ENCODE results near the gene SOX6.
"Not testable (repeated sequence)": the region's sequence is repeated elsewhere in the genome, so short reads cannot be mapped to it uniquely, and the experiment has no call there.

Gene SOX6

DNA sequence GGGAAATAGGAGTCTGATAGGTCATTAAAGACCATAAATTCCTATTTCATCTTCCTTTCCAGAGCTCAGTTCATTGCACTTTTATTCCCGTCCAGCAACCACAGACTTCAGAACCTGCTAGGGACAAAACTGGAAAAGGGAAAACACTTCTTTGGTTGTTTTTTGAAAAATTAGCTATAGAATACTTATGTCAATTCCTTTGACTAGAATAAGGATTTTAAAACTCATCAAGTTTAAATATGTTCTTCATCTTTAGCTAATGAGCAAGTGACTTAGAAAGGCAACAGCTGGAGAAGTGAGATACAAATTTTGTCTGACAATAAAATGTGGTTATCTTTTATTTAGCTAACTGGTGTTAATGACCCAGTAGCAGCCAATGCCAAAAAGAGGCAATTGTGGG is 206.9 kb downstream of the SOX6 start:
- DNase-seq (ENCODE audit: low spot score), result no peak

DNA sequence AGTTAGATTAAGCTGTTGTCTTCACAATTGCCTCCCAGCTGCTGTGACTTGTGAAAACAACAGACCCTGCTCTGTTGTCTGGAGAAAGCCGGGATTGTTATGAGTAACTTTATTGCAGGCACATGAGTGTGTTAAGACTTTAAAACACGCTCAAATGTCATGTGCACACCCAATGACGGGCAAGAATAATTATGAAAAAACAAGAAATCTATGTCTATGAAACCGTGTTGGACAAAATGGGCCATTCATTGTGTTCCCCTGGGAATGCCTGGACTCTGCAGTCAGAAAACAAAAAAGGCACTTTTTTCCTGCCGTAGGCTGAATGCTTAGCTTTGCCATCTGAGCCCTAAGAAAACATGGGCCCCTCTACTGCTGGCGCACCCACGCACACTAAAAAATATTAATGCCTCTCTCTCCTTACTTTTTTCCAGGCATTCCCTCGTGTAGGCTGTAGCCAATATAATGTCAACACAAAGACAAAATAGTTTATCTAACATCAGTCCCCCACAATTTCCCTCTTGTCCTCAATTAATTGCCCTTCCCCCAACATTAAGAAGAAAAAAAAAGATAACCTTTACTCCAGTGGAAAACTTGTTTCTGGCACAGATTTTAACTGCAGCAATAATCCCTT is 207.9 kb downstream of the SOX6 start:
- no peak for DNase-seq (ENCODE audit: low spot score)

DNA sequence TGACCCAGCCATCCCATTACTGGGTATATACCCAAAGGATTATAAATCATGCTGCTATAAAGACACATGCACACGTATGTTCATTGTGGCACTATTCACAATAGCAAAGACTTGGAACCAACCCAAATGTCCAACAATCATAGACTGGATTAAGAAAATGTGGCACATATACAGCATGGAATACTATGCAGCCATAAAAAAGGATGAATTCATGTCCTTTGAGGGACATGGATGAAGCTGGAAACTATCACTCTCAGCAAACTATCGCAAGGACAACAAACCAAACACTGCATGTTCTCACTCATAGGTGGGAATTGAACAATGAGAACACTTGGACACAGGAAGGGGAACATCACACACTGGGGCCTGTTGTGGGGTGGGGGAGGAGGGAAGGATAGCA is 209.4 kb downstream of the SOX6 start:
- DNase-seq (ENCODE audit: low spot score), result not testable (repeated sequence)

DNA sequence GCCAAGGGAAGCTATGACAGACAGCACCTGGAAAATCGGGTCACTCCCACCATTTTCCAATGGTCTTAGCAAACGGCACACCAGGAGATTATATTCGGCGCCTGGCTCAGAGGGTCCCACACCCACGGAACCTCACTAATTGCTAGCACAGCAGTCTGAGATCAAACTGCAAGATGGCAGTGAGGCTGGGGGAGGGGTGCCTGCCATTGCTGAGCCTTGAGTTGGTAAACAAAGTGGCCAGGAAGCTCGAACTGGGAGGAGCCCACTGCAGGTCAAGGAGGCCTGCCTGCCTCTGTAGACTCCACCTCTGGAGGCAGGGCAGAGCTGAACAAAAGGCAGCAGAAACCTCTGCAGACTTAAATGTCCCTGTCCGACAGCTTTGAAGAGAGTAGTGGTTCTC is 214.7 kb downstream of the SOX6 start:
- not testable (repeated sequence) for DNase-seq (ENCODE audit: low spot score)

DNA sequence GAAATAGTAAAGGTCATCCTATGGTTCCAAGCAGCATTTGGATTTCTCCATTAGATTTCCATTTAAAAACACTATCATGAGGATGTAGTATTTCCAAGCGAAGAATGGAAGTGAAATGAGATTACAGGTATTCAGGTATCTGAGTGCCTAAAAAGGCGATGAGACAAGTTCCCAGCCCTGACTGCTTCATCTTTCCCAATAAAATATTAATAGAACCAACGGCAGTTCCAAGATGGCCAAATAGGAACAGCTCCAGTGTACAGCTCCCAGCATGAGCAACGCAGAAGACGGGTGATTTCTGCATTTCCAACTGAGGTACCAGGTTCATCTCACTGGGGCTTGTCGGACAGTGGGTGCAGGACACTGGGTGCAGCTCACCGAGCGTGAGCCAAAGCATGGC is 215.2 kb downstream of the SOX6 start:
- DNase-seq (ENCODE audit: low spot score), result not testable (repeated sequence)

DNA sequence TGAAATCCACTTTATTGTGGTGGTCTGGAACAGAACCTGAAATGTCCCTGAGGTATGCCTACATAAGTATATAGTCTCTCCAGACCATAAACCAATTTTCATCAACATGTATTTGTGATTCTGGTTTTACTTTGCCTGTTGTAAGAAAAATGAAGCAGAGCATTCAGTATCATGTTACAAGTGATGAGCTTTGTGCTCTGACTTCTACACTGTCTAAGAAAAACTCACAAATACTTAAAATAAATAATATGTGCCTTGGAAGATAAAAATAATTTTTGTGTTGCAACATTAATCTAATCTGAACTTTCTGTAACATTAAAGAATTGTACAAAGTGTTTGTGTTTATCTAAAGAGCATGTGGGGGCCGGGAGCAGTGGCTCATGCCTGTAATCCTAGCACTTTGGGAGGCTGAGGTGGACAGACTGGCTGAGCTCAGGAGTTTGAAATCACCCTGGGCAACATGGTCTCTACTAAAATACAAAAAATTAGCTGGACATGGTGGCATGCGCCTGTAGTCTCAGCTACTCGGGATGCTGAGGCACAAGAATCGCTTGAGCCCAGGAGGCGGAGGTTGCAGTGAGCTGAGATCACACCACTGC is 219.5 kb downstream of the SOX6 start:
- DNase-seq (ENCODE audit: low spot score), result no peak

DNA sequence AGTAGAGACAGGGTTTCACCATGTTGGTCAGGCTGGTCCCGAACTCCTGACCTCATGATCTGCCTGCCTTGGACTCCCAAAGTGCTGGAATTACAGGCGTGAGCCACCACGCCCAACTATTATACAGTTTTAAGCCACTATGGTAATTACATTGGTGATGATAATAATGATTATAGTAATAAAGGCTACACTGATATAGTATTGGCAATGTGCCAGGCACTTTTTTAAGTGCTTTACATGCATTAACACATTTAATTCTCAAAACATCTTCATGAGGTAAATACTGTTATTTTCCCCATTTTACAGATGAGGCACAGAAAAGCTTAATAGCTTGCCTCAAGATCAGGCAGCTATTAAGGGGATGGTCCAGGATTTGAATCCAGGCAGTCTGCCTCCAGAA is 222.5 kb downstream of the SOX6 start:
- no peak for DNase-seq (ENCODE audit: low spot score)

DNA sequence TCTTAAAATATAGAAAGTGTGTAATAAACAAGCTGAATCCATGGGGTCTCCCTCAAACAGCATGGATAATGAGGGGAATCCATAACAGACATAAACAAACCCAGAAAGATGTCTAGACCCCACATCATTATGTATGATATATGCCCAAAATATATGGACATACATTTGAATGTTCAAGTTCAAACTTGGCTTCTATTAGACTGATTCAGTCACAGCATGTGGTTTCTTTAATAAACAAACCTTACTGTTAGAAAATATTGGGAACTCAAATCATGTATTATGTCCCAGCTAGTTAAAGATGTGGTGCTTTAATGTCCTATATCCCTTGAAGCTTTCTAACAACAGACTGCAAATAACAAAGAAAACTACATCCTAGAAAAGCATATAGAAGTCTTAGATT is 228.6 kb downstream of the SOX6 start:
- DNase-seq (ENCODE audit: low spot score), result no peak

DNA sequence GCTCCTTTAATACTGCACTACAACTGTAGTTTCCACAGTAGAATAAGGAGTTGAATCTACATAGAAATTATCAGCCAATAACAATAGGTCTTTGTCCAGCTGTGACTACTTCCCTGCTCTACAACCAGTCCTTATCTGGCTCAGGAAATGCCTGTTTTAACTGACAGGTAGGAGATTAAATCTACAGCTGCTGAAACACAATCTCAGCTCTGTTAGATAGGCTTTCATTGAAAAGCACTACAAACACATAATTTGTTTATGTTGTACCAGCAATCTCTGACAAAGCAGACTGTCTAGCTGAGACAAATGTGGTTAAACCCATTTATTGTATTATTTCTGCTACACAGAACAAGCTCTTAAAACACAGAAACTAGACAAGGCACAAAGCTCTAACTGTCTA is 230.0 kb downstream of the SOX6 start:
- DNase-seq (ENCODE audit: low spot score), result no peak

DNA sequence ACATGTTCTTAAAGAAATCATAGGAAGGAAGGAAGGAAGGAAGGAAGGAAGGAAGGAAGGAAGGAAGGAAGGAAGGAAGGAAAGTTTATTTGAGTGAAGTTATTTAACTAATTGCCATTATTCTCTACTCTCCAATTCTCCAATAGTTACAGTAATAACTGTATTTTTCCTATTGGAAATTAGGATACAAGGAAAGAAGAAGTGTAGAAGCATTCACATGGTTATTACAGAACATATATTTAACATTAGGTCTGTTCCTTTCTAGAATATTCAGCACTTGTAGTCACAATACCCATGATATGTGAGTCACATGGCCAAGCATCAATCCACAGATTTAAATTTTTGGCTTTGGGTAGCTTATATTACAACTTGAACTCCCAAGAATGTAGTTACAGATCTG is 230.6 kb downstream of the SOX6 start:
- DNase-seq (ENCODE audit: low spot score), result no peak

DNA sequence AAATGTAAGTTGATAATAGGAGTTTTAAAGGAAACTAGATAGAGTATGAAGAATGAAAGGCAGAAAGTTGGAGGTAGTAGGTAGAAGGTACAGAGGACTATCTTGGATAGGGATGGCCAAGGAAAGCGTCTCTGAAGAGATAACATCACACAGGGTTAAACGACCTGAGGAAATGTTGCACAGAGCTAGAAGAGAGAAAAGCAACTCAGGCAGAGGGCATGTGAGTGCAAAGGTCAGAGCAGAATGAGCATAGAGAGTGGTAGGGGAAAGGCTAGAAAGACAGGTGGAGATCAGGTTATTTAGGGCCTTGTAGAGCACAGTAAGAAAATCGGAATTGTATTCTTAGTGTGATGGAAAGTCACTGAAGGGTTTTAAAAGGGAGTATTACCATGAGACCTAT is 232.0 kb downstream of the SOX6 start:
- DNase-seq (ENCODE audit: low spot score), result no peak

DNA sequence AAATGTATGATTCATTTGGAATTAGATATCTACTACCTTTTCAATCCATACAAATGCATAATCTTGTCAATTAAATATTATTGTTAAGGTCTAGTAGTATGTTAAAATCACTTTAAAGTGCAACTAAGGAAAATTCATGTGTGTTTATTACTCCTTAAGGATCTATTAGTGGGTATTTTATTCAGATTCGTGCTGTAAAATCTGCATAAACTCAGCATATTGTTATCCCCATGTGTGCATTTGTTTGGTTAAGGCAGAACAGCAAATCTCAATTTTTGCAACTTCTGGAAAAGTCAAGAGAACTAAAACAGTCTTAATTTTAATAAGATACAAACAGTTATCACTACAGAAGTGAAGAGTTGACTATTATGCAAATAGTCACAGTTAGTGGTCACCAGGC is 234.5 kb downstream of the SOX6 start:
- DNase-seq (ENCODE audit: low spot score), result no peak

DNA sequence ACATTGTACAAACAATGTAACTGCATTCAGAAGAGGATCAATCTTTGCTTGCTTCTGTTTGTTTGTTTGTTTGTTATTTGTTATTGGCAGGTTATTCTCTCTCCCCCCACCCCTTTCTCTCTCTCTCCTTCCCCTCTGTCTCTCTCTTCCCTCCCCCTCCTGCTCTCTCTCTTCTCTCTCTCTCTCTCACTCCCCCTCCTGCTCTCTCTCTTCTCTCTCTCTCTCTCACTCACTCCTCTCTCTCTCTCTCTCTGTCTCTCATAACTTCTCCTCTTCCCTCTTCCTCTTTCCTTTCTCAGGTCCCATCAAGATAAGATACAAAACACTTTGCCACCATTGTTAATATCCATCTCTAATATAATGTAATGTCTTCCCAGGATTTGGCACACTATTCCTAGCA is 236.3 kb downstream of the SOX6 start:
- DNase-seq (ENCODE audit: low spot score), result no peak

DNA sequence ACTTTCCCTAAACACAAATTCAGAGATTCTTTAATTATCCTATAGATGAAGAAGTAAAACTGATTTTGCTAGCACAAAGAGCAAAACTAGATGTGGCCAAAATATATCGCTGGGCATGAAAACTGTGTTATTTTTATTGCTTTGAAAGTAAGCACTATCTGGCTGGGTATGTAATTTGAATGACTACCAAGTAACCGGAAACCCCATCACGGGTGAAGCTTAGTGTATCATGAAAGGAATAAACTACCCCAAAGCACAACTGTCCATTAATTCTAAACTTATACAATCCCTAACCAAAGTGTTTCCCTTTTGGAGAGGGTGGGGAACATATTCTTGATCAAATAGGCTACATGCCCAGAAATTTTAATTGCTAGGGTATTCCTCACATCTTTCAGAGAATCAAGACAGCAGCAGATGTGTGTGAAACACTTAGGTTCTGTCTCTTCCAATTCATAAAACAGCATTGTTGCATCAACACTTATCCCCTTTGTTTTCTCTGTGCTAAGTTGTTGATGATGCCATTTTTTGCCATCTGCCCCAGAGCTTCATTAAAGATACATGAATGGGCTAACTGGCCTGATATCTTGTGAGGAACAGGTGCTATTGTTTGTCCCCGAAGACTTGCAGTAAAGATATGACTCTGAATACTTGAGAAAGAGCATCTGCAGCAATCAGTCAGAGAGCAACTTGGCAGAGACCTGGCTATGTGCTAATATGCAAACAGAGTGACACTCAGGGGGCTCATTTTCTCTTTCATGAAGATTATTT is 238.2 kb downstream of the SOX6 start:
- DNase-seq (ENCODE audit: low spot score), result no peak

DNA sequence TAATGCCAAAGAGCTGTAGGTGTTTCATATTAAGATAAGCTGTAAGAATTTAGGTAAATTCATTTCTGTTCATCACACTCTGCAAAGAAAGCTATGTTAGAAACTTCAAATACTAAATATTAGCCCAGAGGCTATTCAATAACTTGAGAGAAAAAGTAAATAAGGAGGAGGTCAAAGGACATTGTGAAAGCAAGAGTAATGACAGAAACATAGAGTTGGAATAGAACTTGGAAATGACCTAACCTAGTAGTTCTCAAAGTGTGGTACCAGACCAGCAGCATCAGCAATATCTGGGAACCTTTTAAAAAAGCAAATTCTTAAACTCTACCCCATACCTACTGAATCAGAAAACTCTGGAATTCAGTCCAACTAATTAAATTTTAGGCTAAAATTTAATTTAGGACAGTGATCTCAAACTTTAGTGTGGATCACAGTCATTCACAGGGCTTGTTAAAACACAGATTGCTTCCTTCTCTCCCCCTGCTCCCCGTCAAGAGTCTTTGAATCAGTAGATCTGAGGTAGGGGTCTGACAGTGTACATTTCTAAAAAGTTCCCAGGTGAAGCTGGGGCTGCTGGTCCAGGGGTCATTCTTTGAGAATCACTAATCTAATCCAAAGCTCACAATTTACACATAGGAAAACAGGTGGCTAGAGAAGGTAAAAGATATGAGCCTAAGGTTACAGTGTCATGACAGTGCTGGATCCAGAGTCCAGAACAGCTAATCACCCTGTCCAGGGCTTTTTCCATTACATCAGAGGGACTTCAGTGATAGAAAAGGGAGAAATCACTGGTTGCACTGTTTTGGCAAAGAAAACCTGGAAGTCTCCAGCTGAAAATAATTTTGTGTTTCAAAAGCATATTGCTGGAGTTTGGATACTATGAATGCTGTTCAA is 241.1 kb downstream of the SOX6 start:
- DNase-seq (ENCODE audit: low spot score), result no peak

DNA sequence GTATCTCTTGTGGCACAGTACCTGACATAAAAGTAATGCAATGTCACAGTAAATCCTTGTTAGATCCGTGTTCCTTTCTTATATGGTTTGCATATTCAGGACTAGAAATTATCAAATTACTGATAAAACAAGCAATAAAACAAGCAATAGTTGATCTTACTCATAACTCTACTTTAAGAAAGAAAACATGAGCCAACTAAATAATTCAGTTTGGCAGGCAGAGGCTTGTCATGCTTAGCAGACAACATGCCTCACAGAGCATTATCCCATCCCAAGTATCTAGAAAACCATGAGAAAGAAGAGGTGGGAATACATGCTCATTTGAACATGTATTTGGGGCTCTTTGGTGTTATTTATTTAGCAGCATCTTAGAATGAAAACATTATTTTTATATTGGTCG is 241.9 kb downstream of the SOX6 start:
- DNase-seq (ENCODE audit: low spot score), result no peak

DNA sequence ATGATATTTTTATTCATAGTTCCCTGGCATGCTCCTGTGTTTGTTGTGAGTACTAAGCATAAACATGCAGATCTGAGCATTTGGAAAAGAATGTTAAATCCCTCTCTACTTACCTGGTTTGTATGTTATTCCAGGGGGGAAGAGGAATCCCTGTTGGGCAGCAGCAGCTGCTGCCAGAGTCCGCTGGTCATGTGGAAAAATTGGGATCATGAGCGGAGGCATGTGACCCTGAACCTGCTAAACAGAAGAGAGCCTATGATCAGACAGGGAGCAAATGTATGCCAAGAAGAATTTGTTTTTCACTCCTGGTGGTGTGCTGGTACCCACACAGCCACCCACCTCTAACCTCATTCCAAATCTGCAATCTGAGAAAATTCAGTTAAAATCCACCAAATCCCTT is 244.7 kb downstream of the SOX6 start:
- DNase-seq (ENCODE audit: low spot score), result no peak

DNA sequence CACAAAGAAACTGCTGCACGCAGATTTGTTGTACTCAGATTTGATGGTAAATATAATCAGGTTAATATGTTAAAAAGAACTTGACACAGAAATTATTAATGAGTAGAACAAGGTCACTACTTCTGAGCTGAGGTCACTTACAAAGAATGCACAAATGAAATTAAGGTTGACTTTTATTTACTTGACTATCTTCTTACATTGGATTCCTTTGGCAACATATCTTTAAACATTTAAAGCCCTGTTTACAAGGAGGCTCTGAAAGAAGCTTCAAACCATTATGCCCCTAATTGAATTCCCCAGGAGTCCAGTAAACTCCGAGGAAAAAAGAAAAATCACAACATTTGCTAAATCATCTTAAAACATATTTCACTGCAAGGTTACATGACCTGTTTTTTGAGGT is 245.5 kb downstream of the SOX6 start:
- no peak for DNase-seq (ENCODE audit: low spot score)

DNA sequence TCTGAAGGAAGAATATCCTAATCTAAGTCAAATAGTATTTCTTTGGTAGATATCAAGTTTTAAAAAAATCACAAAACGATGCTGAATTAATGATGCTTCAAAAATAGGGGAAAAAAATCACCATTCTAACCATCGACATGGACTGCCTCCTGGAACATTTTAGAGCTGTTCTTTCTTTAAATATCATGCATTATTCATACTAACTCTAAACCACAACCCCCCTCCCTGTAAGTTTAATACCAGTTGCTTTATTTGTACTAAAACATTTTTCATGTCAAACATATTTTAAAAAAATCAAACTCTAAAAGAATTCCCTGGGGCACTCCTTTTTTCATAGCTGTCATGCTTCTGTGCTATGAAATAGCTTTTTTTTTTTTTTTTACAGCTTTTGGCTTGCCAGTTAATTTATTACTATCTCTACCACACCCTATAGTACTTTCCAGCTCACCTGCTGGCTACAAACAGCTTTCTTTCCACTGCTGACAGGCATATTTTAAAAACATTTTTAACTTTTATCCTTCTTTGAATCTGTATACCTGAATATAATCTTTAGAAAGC is 256.9 kb downstream of the SOX6 start:
- no peak for DNase-seq (ENCODE audit: low spot score)

DNA sequence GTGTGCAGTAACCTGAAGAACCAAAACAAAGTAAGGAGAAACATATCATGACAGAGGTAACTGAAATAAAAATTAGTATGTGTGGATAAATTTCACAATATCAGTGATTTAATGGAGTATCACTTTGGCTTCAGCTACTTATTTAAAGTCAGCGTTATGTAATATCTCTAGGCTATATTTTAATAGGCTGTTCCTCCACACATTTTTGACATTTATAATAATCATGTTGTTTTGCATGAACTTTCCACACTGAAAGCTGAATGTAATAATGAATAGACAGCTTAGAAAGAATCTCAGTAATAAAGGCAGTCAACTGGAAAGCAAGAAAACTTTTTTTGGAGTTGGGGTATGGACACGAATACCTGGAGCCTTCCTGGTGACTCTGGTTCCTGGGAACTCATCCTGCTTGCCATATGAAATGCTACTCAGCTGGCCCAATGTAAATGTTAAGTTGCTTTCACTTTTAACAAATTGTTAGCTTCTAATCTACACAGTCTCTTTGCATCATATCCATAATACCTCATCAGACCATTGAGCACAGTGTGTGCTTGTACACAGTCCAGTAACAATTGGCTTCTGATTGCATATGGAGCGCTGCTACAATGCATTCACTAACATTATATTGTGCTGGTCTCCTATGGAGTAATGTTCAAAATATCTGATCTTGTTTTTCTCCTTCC is 257.7 kb downstream of the SOX6 start:
- DNase-seq (ENCODE audit: low spot score), result no peak

DNA sequence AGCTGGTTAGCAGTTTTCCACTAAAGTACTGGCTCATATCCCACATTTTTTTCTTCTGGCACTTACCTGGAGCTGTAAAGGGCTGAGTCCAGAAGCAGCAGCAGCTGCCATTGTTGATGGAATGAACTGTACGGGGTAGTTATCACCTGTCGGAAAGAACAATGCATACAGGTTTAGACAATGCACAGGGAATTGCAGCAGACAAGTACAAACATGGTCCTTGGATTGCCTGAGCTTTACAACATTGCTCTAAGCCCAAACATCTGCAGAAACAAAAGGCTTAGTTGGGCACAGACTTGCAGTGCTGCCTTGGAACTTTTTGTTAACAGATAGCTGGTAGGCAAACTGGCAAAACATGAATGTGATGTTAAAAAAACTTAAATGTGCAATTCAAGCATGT is 258.8 kb downstream of the SOX6 start:
- no peak for DNase-seq (ENCODE audit: low spot score)

DNA sequence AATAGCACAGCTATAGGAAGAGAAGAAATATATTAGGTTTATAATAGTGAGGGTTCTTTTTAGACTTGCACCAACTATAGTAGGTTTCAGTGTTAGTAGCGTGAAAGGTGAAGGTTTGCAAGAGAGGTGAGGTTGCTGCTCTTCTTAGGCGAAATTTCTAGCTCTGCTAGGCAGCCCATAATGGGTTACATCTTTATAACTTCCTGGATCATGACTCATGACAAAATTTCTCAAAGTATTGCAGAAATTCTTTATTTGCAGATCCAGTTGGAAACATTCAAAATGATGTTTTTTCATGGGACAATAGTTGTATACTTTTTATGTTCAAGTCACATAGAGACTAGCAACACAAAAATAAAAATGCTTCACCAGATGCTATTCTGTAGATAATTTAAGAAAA is 260.0 kb downstream of the SOX6 start:
- DNase-seq (ENCODE audit: low spot score), result no peak
